ENCODE results near the gene PNPT1.

- TF ChIP-seq POLR2A (IDR thresholded peaks at IDR 0.05; ENCODE audit: low read depth, low read length) (no peak), CTCF (IDR thresholded peaks at IDR 0.05; ENCODE audit: extremely low read depth in 1 of 2, insufficient read depth in 1 of 2, low read depth in 1 of 2, low read length in 2 of 2) (no peak), MAX (IDR thresholded peaks at IDR 0.05; ENCODE audit: insufficient read depth, insufficient read length) (no peak), EZH2 (IDR thresholded peaks at IDR 0.05; ENCODE audit: borderline replicate concordance, low read depth, low read length, severe bottlenecking) (no peak), GATA2 (IDR thresholded peaks at IDR 0.05; ENCODE audit: insufficient read depth, insufficient read length, low read depth, low read length) (no peak), MYC (IDR thresholded peaks at IDR 0.05; ENCODE audit: low read depth, low read length) (no peak), POLR2AphosphoS5 (IDR thresholded peaks at IDR 0.05; ENCODE audit: insufficient read depth, low read depth, low read length) (no peak), FOS (IDR thresholded peaks at IDR 0.05; ENCODE audit: borderline replicate concordance, insufficient read depth, low read length) (no peak), JUN (IDR thresholded peaks at IDR 0.05; ENCODE audit: borderline replicate concordance, insufficient read depth, insufficient read length, low read depth) (no peak)
These were observed 21.0 kb downstream of the PNPT1 start for GRCh38 chr2:55672630-55673029.
